Calu3 (cell line): ENCODE results near the gene CCP110. TPM values are rescaled to one million over a fixed set of nuclear protein-coding genes. Genes with fewer than 3 reads are reported as not detected.

ENCODE experiments used
- BruUV-seq: library from RNA; stranded (reverse); fragments of 400-500 nt; replicated peaks from 2 replicates; lab custom pipeline; 2021; lab: Mats Ljungman, UMichigan
- CTCF ChIA-PET: fragments of 300-600 bp; sonication (Branson Sonifier 250); formaldehyde crosslinking; loops from one replicate; lab custom pipeline; 2022; ENCODE audit warnings: antibody characterized with exemption; lab: Charles Lee
- DNase-seq: peaks from one replicate; pipeline ENCODE4 v3.0.0; 2022
- H3K27ac Mint-ChIP-seq: one replicate; pipeline ENCODE4 v1.8.0; 2022; ENCODE audit warnings: mixed read lengths; ENCODE audit not compliant: unreplicated experiment
- H3K27me3 Mint-ChIP-seq: one replicate; pipeline ENCODE4 v1.8.0; 2022; ENCODE audit warnings: mixed read lengths; ENCODE audit not compliant: unreplicated experiment
- H3K36me3 Mint-ChIP-seq: one replicate; pipeline ENCODE4 v1.8.0; 2022; ENCODE audit warnings: mild to moderate bottlenecking, moderate library complexity, mixed read lengths; ENCODE audit not compliant: insufficient read depth, unreplicated experiment
- H3K4me1 Mint-ChIP-seq: one replicate; pipeline ENCODE4 v1.8.0; 2022; ENCODE audit warnings: mild to moderate bottlenecking, low read depth, mixed read lengths; ENCODE audit not compliant: unreplicated experiment
- H3K4me3 Mint-ChIP-seq: one replicate; pipeline ENCODE4 v1.8.0; 2022; ENCODE audit warnings: mild to moderate bottlenecking, low read depth, moderate library complexity, mixed read lengths; ENCODE audit not compliant: unreplicated experiment
- H3K9me3 Mint-ChIP-seq: one replicate; pipeline ENCODE4 v1.8.0; 2022; ENCODE audit warnings: low read depth, mixed read lengths; ENCODE audit not compliant: unreplicated experiment
- CTCF ChIP-seq: fragments of 200-600 bp; IDR thresholded peaks from one replicate; pipeline ENCODE4 v1.8.0; 2022; ENCODE audit warnings: antibody characterized with exemption; ENCODE audit not compliant: unreplicated experiment
- intact Hi-C: fragments of 100-400 bp; cut with micrococcal nuclease; formaldehyde crosslinking; loops from one replicate; pipeline ENCODE4 v1.10.0; 2022; ENCODE audit not compliant: unreplicated experiment
- total RNA-seq: library from RNA; stranded (reverse); gene quantifications from 2 replicates; pipeline ENCODE4 v1.2.3, GENCODE V29; 2022

Gene CCP110
- total RNA-seq, 1 experiment from 2014 or later, result 34.4 TPM

- no TSS peak for BruUV-seq
- Mint-ChIP-seq H3K27ac (no peak overlapping the region), H3K4me1 (no peaks in the 10 kb centered on the region), H3K9me3 (no peaks in the 10 kb centered on the region), H3K4me3 (no peak overlapping the region), H3K36me3 (peaks cover 91% of the 10 kb centered on the region), H3K27me3 (no peaks in the 10 kb centered on the region)
- CTCF ChIA-PET, result no interaction called here
- TF ChIP-seq CTCF, result no peak
- DNase-seq, result no peak
- intact Hi-C loops, result no loop called here
Observed at GRCh38 chr16:19499481-19499880, 24.3 kb upstream of the CCP110 start.

GRCh38 chr16:19502395-19503131 lies 21.2 kb upstream of the CCP110 start:
- H3K9me3 Mint-ChIP-seq, result no peaks in the 10 kb centered on the region
- peaks cover 99% of the 10 kb centered on the region for H3K36me3 Mint-ChIP-seq
- CTCF ChIA-PET, result interaction anchor here (0.5 to 2.1 kb wide), 18 partner anchors 10 to 494 kb away, joined by 3 to 9 read pairs (median 4); partner anchors contain the start of genes CCP110 and VPS35L
- DNase-seq, result peak; percentile 88
- no peaks in the 10 kb centered on the region for H3K27me3 Mint-ChIP-seq
- TF ChIP-seq CTCF, result peak; percentile 79
- H3K27ac Mint-ChIP-seq, result no peak overlapping the region
- H3K4me3 Mint-ChIP-seq, result no peak overlapping the region
- peaks cover 15% of the 10 kb centered on the region for H3K4me1 Mint-ChIP-seq
- intact Hi-C loops, result loop anchor here (1.0 to 10.0 kb wide), 5 partner anchors 75 to 518 kb away; partner anchors contain the start of genes SYT17 and TMC7
- BruUV-seq, result no TSS peak

GRCh38 chr16:19503461-19504075 lies 20.2 kb upstream of the CCP110 start:
- Mint-ChIP-seq H3K4me3 (no peak overlapping the region), H3K27ac (peak overlapping the region; percentile 68), H3K36me3 (peaks cover 91% of the 10 kb centered on the region), H3K27me3 (no peaks in the 10 kb centered on the region), H3K4me1 (peaks cover 15% of the 10 kb centered on the region), H3K9me3 (no peaks in the 10 kb centered on the region)
- intact Hi-C loops, result loop anchor here (5.0 to 10.0 kb wide), 3 partner anchors 76 to 519 kb away; partner anchors contain the start of gene TMC7
- no TSS peak for BruUV-seq
- DNase-seq, result no peak
- CTCF ChIA-PET, result interaction anchor here (0.6 to 2.1 kb wide), 6 partner anchors 20 to 418 kb away, joined by 3 to 7 read pairs (median 4); partner anchors contain the start of gene CCP110
- TF ChIP-seq CTCF, result no peak

- no peaks in the 10 kb centered on the region for H3K9me3 Mint-ChIP-seq
- intact Hi-C loops, result loop anchor here (10.0 kb wide), 1 partner anchor 521 kb away; the partner anchor contains the start of gene TMC7
- H3K4me3 Mint-ChIP-seq, result no peak overlapping the region
- H3K27me3 Mint-ChIP-seq, result no peaks in the 10 kb centered on the region
- TF ChIP-seq CTCF, result no peak
- no TSS peak for BruUV-seq
- H3K36me3 Mint-ChIP-seq, result peaks cover 81% of the 10 kb centered on the region
- CTCF ChIA-PET, result interaction anchor here (0.9 to 1.0 kb wide), 2 partner anchors 12 to 150 kb away, joined by 3 read pairs; no protein-coding TSS in a partner anchor
- DNase-seq, result no peak
- peak overlapping the region; percentile 12 for H3K27ac Mint-ChIP-seq
- H3K4me1 Mint-ChIP-seq, result peaks cover 15% of the 10 kb centered on the region
Observed at GRCh38 chr16:19505600-19506303, 18.0 kb upstream of the CCP110 start.
